RWPE1 (cell line): ENCODE measurements around the gene KPNA4.
A peak's percentile ranks its signal among the peaks of the same experiment; 100 is the strongest.

Experiments used
- CTCF ChIA-PET: fragments of 350-600 bp; sonication (Branson Sonifier 250); formaldehyde crosslinking; extraction: SDS; loops from one replicate; lab custom pipeline; 2021; lab: Yijun Ruan, JAX
- POLR2A ChIA-PET: fragments of 400-600 bp; formaldehyde crosslinking; extraction: SDS; loops from one replicate; lab custom pipeline; 2020; ENCODE audit warnings: antibody characterized with exemption; ENCODE audit not compliant: low non-redundant PET; lab: Yijun Ruan, JAX
- DNase-seq: peaks from one replicate; pipeline ENCODE4 v3.0.0; 2012; ENCODE audit warnings: low spot score
- H3K27ac ChIP-seq: fragments of 450-650 bp; 2 replicates; pipeline ENCODE4 v1.5.1; 2017
- CTCF ChIP-seq: fragments of 450-650 bp; conservative IDR thresholded peaks from 2 replicates; pipeline ENCODE4 v1.5.1; 2017; ENCODE audit warnings: low read depth, mild to moderate bottlenecking

The KPNA4 gene

GRCh38 chr3:160565442-160566403, at the start of gene KPNA4:
Gene KPNA4 (minus strand): TSS chr3:160565571. CDS start chr3:160565282, 289 bp downstream.
- no peak for TF ChIP-seq CTCF
- peak; percentile 98 for DNase-seq
- H3K27ac ChIP-seq = peak within 1 kb of the TSS; percentile 100
- ChIA-PET POLR2A (interaction anchor here (0.5 to 0.6 kb wide), 2 partner anchors 19 to 59 kb away, joined by 3 to 7 read pairs; no protein-coding TSS in a partner anchor), CTCF (no interaction called here)

- POLR2A ChIA-PET = no interaction called here
- no peak for DNase-seq
- CTCF ChIA-PET = no interaction called here
- no peak overlapping the region for H3K27ac ChIP-seq
- TF ChIP-seq CTCF = no peak
These were observed 48.3 kb upstream of the KPNA4 start for GRCh38 chr3:160613661-160614060.

- ChIA-PET CTCF (interaction anchor here (0.7 kb wide), 1 partner anchor 1264 kb away, joined by 3 read pairs; no protein-coding TSS in a partner anchor), POLR2A (no interaction called here)
- H3K27ac ChIP-seq = no peak overlapping the region
- no peak for TF ChIP-seq CTCF
- no peak for DNase-seq
These were observed 47.2 kb upstream of the KPNA4 start for GRCh38 chr3:160612386-160613075.

GRCh38 chr3:160611141-160611540, 45.8 kb upstream of the KPNA4 start:
- H3K27ac ChIP-seq = no peak overlapping the region
- no peak for TF ChIP-seq CTCF
- ChIA-PET POLR2A (no interaction called here), CTCF (no interaction called here)
- no peak for DNase-seq

GRCh38 chr3:160608870-160609269, 43.5 kb upstream of the KPNA4 start:
- no peak for TF ChIP-seq CTCF
- ChIA-PET CTCF (no interaction called here), POLR2A (no interaction called here)
- no peak for DNase-seq
- no peak overlapping the region for H3K27ac ChIP-seq

GRCh38 chr3:160607826-160608225, 42.5 kb upstream of the KPNA4 start:
- CTCF ChIA-PET = no interaction called here
- DNase-seq = no peak
- no peak overlapping the region for H3K27ac ChIP-seq
- POLR2A ChIA-PET = no interaction called here
- TF ChIP-seq CTCF = no peak
